Fibroblast of skin of back (primary cell): ENCODE data around the gene PPDPF. TPM values are rescaled to one million over a fixed set of nuclear protein-coding genes. Genes with fewer than 3 reads are reported as not detected.
"Not testable (repeated sequence)": the region's sequence is repeated elsewhere in the genome, so short reads cannot be mapped to it uniquely, and the experiment has no call there.

Experiments
- DNase-seq: peaks from one replicate; pipeline ENCODE4 v3.0.0-alpha.2; 2013
- polyA plus RNA-seq, 2 experiments: library from polyadenylated mRNA; unstranded; fragments of 120-200 nt; gene quantifications; one replicate each; pipeline ENCODE4 v1.2.1, GENCODE V29; 2013; ENCODE audit not compliant: insufficient read length in 2 of 2

Gene PPDPF
- 418 TPM for polyA plus RNA-seq (2013, experiment 1 of 2; ENCODE audit: insufficient read length)
- polyA plus RNA-seq (2013, experiment 2 of 2; ENCODE audit: insufficient read length) = 478 TPM

GRCh38 chr20:63520504-63520933, at the start of gene PPDPF:
TSS of gene PPDPF (plus strand) at chr20:63520765. CDS start at chr20:63521309, 544 bp downstream.
- DNase-seq = peak; percentile 79

- DNase-seq = no peak
Observed at GRCh38 chr20:63471002-63471716, 49.4 kb upstream of the PPDPF start.

GRCh38 chr20:63471717-63471980, 48.9 kb upstream of the PPDPF start:
- DNase-seq = no peak

- no peak for DNase-seq
Observed at GRCh38 chr20:63471981-63472831, 48.4 kb upstream of the PPDPF start, which contains the start of gene KCNQ2. TSS of gene KCNQ2 (minus strand) at chr20:63472655. CDS start at chr20:63472463, 192 bp downstream.

GRCh38 chr20:63472862-63473390, 47.6 kb upstream of the PPDPF start:
- no peak for DNase-seq

- DNase-seq = no peak
Observed at GRCh38 chr20:63473555-63474449, 46.8 kb upstream of the PPDPF start.

GRCh38 chr20:63475209-63475608, 45.4 kb upstream of the PPDPF start:
- DNase-seq = peak; percentile 38

- DNase-seq = no peak
Observed at GRCh38 chr20:63477061-63477616, 43.4 kb upstream of the PPDPF start.

GRCh38 chr20:63477944-63478343, 42.6 kb upstream of the PPDPF start:
- no peak for DNase-seq

- DNase-seq = no peak
Observed at GRCh38 chr20:63478346-63479302, 41.9 kb upstream of the PPDPF start.

GRCh38 chr20:63479695-63480419, 40.7 kb upstream of the PPDPF start:
- DNase-seq = not testable (repeated sequence)

- DNase-seq = no peak
Observed at GRCh38 chr20:63481503-63481902, 39.1 kb upstream of the PPDPF start.

GRCh38 chr20:63482021-63482587, 38.5 kb upstream of the PPDPF start:
- DNase-seq = no peak

GRCh38 chr20:63483834-63484233, 36.7 kb upstream of the PPDPF start:
- no peak for DNase-seq

- no peak for DNase-seq
Observed at GRCh38 chr20:63484236-63484635, 36.3 kb upstream of the PPDPF start.

GRCh38 chr20:63484651-63485403, 35.7 kb upstream of the PPDPF start:
- no peak for DNase-seq

- no peak for DNase-seq
Observed at GRCh38 chr20:63486300-63486855, 34.2 kb upstream of the PPDPF start.

- no peak for DNase-seq
Observed at GRCh38 chr20:63487116-63487764, 33.3 kb upstream of the PPDPF start.
